HG03135 (cell line): Measurements from ENCODE around the gene IRF6.
"Not testable (repeated sequence)": the region's sequence is repeated elsewhere in the genome, so short reads cannot be mapped to it uniquely, and the experiment has no call there.

Source experiments
- ATAC-seq: cut with Tn5 transposase; IDR thresholded peaks from one replicate; pipeline ENCODE4 v1.9.1; 2021; ENCODE audit warnings: mild to moderate bottlenecking, moderate library complexity; ENCODE audit not compliant: unreplicated experiment

The IRF6 gene

DNA sequence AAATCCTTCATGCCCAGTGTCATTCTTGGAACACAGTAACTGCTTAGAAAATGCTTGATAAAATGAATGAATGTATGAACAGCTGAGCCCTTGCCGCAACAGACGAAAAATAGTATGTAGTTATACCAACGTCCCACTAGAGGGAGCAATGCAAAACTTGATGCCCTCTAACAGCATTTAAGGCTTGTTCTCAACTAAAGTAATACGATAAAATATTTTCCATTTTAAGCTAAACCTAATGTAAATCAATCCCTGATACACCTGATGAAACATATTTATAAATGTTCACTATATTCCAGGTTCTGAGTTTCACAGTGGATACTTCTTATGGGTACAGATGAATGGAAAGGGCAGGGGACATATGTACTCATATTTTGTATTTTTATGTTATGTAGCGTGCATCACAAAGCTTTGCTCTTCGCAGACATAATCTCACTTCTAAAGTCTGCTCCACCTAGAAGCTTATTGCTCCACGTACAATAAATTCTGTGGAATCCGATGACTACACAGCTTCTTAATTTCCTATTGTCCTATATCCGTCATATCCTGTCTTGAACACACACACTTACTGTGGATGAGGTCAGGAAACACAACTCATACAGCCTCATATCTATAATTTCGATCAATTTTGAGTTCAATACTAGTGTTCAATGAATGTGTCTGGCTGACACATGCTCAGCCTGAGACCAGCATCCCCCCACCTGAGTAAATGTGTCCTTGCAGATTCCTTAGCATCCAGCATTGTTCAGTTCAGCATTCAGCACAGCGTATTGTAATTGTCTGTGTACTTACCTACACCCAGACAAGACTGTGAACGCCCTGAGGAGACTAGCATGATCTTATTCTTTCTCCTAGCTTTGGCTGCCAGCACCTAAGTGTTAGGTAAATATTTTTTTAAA is 17.4 kb upstream of the IRF6 start:
- peak; percentile 43 for ATAC-seq

DNA sequence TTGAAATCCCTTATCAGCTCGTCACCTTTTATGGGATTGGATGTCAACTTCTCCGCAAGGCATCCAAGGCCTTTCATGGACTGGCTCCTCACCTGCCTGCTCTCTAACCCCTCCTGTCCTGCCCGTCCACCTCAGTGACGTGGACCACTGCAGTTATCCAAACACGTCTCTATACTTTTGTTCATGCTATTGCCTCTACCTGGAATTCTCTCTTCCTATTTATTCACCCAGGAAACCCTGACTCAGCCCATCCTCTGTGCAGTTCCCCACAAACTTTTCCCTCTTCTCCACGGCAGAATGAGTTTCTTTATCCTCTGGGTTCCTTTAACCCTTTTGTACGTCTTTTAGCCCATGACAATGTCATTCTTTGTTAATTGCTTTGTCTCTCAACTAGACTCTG is 16.8 kb upstream of the IRF6 start:
- no peak for ATAC-seq

DNA sequence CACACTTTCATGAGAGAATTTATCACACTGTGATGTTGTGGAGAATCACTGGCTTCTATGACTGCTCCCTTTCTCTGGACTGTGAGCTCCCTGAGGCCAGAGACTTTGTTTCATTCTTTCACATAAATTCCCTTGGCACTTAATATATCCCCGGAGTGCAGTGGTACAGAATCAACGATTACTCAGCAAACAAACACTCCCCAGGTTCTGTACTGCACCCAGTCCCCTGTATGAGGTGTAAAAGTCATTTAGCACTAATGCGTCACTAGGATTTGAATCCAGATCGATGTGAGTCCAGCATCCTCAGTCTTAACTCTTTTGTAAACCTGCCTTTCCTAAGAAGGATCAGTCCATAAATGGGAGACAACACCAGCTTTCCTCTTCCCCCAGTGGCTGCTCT is 15.0 kb upstream of the IRF6 start:
- ATAC-seq = no peak

DNA sequence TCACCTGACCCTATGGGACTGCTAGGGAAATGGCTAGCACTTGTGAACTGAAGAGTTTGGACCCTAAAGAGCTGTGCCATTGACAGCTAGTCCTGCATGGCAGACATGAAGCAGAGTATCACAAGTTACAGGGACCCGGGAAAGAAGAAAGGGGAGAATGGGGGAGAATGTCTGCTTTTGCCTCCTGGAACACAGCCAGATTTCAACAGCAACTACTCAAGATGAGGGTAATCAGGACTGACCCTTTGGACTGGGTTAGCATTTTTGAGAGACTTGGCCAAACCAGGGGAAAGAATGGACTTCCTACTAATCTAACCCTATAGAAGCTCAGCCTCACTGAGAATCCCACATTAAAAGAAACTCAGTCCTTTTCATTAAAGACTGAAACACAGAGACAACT is 13.1 kb upstream of the IRF6 start:
- ATAC-seq = no peak

DNA sequence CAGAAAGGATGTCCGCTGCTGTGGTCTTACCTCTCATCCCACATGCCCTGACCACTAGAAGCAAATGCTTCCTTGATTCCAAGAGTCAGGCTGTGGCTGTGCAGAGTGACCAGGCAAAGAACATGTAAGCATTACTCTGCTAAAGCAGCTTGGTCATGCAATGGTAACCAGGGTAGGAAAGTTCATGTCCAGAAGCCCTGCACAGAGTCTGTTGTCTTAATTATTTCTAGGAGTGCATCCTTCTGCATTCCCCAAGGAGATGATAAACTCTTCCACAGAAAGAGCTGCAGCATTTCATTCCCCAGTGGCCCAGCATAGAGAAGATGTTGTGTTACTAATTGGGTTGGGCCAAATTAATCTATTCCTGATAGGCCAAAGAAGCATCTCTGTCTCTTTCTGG is 11.7 kb upstream of the IRF6 start:
- no peak for ATAC-seq

DNA sequence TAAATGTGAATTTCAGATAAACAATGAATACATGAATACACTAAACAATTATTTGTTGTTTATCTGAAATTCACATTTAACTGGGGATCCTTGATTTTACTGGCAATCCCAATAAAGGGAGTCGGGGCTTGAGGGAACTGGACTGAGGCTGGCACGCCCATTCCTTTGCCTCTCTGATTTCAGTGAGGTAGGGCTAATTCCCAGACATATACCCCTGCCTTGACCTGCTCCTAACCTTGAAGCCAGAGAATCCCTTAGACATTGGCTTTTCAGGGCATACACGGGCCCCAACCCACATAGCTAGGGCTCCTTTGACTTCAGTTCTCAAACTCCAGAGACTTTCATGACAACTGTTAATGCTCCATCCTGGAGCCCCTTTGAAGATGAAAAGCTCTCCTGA is 11.0 kb upstream of the IRF6 start:
- no peak for ATAC-seq

DNA sequence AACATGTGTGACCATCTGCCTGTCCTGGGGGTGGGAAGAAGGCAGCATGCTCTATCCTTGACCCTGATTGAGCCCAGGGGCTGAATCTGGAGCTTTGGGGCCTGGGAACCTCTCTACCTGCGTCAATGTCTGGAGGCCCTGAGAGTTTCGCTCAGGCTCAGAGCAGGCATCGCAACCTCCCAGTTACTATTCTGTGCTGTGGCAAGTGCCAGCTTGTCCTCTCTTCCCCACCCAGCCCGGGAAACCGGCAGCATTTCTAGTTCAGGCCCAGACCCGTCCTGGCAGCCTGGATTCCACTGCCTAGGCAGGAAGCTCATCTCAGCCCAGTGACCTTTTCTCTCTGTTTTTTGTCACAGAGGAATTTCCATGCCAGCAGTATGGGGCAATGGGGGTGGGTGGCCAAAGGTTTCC is 10.0 kb upstream of the IRF6 start:
- no peak for ATAC-seq

DNA sequence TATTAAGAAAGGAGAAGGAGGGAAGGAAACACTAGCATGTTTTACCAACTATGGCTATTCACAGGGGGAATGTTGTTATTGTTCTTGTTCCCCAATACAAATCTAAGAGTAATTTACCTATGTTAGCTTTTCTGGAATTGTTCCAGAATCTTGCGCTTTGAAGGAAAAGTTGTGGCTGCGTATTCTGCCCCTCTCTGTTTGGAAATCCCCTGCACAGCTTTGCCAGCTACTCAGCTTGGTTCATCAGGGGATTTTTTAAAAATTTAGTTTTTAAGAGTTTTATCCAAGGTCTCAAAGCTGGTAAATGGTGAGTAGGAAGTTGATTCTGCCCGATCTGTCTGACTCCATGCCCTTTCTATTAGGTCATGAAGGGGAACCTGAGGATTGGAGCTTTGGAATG is 9.5 kb upstream of the IRF6 start:
- ATAC-seq = no peak

DNA sequence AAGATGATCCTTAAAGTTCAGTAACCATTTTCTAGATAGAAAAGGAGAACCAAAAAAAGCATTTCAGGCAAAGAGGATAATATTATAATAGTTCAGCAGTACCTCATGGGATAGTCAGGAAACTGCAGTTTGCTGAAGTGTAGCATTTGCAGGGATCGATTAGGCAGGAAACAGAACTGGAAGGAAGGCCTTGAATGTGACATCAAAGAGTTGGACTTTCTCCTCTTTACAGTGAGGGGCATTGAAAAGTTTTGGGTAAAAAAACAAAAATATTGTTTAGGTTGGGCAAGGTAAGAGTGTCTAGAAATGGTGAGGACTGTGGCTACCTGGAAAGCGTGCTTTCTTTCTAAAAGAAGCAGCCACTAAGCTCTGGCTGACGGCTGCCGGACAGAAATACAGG is 8.0 kb upstream of the IRF6 start:
- no peak for ATAC-seq

DNA sequence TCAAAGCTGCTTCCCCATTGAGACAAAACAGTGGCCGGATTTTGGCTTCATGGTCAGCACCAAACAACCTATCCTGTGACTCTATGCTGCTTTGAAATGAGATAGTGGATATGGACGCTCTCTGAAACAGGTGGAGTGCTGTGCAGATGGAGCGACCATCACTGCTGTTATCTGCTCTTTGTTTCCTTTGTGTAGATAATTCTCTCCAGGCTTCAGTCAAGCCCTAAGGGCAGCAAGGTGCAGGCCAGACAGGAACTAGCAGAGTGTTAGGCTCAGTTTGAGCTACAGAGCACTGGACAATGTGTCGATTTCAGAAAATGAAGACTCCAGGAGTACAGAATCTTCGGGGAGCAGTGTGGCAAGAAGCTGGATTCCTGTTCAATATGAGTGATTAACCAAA is 4.8 kb upstream of the IRF6 start:
- ATAC-seq = no peak

DNA sequence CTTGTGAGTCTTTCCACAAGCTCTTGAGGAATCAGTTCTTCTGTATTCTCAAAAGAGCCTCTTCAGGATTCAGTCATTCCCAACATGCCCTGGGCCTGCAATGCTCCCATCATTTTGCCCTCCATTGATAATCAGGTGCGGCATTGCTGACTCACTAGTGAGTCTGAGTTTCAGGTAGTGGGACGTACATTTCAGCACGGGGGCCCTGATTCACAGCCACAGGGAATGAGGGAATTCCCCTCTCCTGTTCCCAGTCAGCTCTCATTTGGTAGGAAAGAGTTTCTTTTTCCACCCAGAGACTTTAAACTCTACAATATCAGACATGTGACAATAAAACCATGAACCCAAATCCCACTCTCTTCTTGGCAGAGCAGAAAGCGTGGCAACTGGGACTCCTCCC is 3.7 kb upstream of the IRF6 start:
- no peak for ATAC-seq

DNA sequence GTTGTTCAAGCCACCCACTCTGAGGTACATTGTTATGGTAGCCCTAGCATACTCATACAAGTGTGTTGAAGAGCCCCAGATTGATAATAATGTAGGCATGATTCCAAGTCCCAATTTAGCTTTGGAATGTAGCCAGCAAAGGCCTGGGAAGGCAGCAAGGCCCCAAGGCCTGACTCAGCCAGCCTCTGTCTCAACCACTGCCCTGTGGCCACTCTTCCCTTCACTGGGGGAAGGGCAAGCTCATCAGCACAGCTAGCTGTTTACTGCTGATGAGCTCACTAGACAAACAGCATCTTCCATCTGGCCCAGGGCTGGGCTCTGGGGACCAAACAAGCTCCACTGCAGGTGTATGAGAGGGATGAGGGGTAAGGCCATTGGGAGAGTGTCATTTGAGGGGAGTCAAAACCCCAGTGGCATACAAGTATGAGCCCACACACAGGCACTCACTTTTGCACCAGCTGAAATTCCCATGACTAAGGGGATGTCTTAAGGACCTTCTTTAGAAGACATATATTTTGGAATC is 2.2 kb upstream of the IRF6 start:
- no peak for ATAC-seq

DNA sequence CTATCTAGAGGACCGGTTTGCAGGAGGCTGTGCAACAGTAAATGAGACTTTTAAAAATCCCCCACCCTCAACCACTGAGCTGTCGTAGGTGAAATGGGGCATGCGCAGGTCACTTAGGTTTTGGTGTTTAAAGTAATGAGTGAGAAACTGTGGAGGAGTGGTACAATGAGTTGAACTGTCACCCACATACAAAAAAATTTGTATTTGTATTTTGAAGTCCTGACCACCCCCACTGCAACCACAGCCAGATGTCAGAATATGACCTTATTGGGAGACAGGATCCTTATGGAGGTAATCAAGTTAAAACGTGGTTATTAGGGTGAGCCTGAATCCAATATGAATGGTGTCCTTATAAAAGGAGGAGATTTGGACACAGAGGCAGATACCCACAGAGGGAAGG is 1.6 kb upstream of the IRF6 start:
- no peak for ATAC-seq

DNA sequence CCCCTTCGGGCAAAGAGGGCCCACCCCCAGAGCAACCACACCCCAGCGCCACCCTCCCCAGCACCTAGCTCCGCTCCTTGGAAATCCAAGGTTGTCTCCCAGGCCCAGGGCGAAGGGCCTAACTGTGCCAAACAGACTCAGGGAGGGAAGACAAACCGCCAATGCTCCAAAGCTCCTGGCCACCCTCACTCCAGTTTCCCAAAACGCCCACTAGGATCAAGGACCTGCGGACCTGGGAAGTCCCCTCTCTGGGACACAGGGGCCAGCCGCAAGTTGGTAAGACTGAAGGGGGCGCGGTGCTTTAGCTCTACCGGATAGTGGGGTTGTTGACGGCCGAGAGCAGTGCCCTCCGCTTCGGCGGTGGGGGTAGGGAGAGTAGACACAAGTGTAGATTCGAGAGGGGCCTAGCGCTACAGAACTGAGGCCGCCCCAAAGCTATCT is 581 bp downstream of the IRF6 start:
- no peak for ATAC-seq

DNA sequence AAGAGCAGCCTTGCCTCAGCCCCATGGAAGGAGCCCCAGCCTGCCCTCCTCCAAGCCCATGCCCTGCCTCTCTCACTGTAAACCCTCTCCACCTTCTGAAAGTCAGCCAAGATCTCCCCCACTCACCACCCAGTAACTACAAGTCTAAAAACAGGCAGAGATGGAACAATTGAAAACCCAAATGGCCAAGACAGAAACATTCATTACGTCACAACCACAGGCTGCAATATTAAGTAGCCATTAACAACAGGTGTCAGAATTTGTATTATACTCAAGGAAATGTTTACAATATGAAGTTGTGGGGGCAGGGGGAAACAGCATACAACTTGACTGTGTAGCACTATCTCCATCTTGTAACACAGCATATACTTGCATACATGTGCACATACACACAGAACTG is 2.4 kb downstream of the IRF6 start:
- ATAC-seq = no peak

DNA sequence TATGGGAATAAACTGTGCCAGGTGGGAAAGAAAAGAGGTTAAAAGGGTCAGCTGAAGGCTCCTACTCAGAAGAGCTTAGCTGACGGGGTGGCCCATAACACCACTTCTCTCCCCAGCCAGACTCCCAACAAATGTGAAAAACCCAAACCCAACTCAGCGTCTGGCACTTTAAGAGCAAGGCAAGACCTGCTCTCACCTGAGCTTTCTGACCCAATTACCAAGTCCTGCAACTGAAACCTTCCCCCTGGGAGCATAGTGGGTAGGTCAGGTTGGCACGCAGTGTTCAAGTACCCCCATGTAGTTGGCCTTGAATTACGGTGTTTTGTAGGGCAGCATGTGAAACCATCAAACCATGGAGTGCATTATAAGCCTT is 3.2 kb downstream of the IRF6 start:
- no peak for ATAC-seq

DNA sequence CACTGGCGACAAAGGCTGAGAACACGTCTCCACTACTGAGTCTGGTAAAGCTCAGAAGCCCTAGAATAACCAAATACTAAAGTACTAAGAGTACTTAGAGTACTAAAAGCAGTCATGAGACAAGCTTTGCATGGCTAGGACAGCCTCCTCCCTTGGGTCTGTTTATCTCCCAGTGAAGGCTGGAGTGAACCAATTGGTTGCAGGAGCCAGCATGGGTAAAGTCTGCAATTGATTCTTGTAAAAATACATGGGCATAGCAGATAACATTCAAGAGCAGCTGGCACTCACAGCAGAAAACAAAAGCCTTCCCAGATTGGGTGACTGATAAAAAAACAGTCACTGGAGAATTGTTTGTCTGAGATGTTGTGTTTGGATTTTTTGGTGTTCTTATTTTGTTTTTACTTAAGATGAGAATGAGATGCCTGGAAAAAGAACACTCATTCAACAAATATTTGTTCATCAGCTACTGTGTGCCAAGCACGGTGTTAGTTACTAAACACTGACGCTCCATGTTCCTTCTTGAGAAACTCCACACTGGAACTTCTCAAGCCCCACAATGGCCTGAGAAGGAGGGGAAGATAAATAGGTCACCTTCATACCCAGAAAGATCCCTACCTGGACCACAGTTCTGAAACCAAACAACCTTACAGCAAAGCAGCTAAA is 3.7 kb downstream of the IRF6 start:
- no peak for ATAC-seq

DNA sequence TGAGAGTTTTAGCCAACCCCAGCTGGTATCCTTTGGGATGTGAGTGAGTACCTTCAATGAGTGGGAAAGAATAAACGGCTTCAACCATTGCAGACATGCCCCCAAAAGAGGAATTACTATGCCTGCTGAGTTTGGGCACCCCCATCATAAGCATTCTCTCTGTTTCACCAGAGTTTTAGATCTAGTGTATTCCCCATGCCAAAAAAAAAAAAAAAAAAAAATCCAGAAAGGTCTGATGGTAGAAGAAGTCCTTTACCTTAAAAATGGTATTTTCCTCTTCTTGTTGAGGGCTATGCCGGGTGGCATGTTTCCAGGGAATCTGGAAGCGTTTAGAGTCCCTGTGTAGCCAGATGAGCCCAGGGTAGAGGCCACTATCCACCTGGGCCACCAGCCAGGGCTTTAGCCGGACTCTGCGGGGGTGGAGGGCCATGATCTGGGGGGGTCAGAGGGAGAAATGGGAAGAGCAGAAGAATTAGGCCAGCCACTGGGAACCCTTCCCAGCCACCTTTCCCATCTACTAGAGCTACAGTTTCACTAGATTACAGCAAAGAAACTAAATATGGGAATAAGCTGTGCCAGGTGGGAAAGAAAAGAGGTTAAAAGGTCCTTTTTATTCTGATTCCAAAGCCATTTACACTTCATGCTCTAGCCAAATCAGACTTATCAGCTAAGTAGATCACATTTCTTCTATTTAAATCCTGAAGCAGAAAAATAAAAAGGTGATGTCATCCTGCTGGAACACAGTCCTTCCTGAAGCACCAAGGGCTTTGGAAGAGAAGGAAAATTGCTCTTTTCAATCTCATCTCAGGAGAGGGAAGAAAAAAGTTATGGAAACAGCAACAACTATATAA is 4.7 kb downstream of the IRF6 start:
- ATAC-seq = no peak

DNA sequence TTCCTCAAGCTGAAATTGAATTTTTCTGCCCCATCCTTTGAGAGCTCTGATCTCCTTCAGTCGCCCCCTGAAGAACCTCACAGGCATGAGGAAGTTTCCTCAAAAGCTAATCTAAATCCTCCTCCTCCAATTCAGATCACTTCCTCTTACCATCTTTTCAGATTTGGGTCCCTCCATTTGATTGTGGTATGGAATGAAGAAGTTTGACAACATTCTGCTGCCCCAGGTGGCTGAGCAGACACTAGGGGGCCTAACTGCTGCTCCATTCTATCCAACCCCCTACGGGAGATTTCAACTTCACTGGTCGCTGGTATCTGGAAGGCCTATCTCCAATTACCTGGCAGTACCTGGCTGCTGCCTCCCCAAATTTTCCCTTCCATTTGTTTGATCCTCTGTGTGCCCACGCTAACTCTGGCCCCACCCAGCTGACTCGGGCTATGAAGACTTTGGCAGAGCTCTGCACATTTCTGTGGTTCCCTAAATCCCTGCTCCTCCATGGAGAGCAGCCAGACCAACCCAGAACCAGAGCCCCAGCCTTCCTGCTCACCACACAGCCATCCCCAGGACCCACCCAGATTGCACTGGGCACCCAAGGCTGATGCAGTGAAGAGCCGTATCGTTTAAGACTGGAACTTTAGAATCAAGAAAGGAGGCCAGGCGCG is 7.8 kb downstream of the IRF6 start:
- ATAC-seq = no peak

DNA sequence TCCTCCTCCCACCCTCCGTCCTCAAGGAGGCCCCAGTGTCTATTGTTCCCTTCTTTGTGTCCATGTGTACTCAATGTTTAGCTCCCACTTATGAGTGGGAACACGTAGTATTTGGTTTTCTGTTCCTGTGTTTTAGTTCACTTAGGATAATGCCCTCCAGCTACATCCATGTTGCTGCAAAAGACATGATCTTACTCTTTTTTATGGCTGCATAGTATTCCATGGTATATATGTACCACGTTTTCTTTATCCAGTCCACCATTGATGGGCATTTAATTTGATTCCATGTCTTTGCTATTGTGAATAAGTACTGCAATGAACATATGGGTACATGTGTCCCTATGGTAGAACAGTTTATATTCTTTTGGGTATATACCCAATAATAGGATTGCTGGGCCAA is 12.2 kb downstream of the IRF6 start:
- not testable (repeated sequence) for ATAC-seq

DNA sequence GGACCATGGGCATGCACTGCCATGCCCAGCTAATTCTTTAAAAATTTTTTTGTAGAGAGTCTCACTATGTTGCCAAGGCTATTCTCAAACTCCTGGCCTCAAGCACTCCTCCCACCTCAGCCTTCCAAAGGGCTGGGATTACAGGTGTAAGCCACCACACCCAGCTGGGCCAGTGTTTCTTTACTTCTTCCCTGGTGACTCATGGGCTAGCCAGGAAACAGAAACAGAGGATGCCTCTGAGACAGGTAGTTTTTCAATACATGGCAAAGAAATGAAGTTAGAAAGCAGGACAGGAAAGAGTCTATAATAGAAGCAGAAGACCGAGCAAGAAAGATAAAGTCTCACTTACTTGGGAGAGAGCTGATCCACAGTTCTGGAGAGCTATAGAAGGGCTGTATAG is 14.0 kb downstream of the IRF6 start:
- ATAC-seq = no peak
